ENCODE measurements around the gene GNAZ. TPM values are rescaled to one million over a fixed set of nuclear protein-coding genes. Genes with fewer than 3 reads are reported as not detected.

Gene GNAZ
- total and polyA plus RNA-seq, 8 donors: 4.3 to 18.8 (median 9.4) TPM

DNA sequence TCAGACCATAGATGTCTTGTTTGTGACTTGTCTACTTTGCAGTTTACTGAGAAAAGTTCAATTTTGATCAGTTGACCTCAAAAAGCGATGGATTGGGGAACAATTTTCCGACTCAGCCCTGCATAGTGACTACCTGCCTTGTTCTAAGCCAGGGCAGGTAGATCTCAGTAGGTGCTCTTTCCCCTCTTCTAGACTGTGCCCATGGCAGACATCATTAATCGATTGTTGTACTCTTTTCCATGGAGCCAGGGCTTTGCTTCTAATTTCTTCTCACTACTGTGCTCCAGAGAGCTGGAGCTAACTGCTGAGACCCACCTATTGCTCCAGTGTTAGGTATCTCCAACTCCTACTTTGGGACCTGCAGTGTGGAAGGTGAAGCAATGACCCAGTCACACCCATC is 84.8 kb downstream of the GNAZ start:
- no peak overlapping the region for H3K4me3 ChIP-seq
- peaks cover 0 to 11% (median 5%) of the 10 kb centered on the region in 4 donors for H3K4me1 ChIP-seq
- H3K9me3 ChIP-seq: no peaks in the 10 kb centered on the region
- H3K27ac ChIP-seq: no peak overlapping the region
- H3K36me3 ChIP-seq: peaks cover 3 to 68% (median 21%) of the 10 kb centered on the region in 4 donors
- no peak for DNase-seq
- intact Hi-C loops (cut with DNase I; ENCODE audit: low total_unique reads): no loop called here
- H3K27me3 ChIP-seq: no peaks in the 10 kb centered on the region
- WGBS, 5 donors: 96 to 100% (median 98%) methylated on average over 3 of the region's 3 CpGs
- no peak for TF ChIP-seq EP300 (IDR thresholded peaks at IDR 0.05)
- TF ChIP-seq POLR2A (IDR thresholded peaks at IDR 0.05): no peak
- TF ChIP-seq POLR2AphosphoS5 (IDR thresholded peaks at IDR 0.05): no peak
- TF ChIP-seq, protein P1, sequence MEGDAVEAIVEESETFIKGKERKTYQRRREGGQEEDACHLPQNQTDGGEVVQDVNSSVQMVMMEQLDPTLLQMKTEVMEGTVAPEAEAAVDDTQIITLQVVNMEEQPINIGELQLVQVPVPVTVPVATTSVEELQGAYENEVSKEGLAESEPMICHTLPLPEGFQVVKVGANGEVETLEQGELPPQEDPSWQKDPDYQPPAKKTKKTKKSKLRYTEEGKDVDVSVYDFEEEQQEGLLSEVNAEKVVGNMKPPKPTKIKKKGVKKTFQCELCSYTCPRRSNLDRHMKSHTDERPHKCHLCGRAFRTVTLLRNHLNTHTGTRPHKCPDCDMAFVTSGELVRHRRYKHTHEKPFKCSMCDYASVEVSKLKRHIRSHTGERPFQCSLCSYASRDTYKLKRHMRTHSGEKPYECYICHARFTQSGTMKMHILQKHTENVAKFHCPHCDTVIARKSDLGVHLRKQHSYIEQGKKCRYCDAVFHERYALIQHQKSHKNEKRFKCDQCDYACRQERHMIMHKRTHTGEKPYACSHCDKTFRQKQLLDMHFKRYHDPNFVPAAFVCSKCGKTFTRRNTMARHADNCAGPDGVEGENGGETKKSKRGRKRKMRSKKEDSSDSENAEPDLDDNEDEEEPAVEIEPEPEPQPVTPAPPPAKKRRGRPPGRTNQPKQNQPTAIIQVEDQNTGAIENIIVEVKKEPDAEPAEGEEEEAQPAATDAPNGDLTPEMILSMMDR (IDR thresholded peaks at IDR 0.05): no peak

DNA sequence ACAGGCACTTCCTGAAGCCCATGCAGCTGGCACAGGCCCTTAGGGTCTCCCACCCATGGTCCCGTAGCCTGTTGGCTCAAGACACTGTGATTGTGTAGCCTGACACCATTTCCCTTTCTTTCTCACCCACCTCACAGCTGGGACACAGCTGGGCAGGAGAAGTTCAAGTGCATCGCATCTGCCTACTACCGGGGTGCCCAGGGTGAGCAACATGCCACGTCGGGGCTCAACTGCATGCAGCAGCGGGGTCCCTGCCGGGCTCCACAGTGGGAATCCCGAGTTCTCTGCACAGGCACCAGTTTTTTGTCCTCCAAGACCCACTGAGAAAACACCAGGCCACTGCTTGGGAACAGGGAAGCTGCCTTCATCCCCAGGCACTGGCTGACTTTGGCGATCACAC is 85.5 kb downstream of the GNAZ start:
- TF ChIP-seq POLR2AphosphoS5 (IDR thresholded peaks at IDR 0.05): no peak
- TF ChIP-seq, protein P1 (IDR thresholded peaks at IDR 0.05): no peak
- no peak for TF ChIP-seq POLR2A (IDR thresholded peaks at IDR 0.05)
- TF ChIP-seq EP300 (IDR thresholded peaks at IDR 0.05): no peak
- no peak overlapping the region for H3K4me3 ChIP-seq
- DNase-seq: no peak
- H3K27me3 ChIP-seq: no peaks in the 10 kb centered on the region
- H3K27ac ChIP-seq: no peak overlapping the region
- intact Hi-C loops (cut with DNase I; ENCODE audit: low total_unique reads): no loop called here
- H3K9me3 ChIP-seq: no peaks in the 10 kb centered on the region
- H3K36me3 ChIP-seq: peaks cover 3 to 64% (median 20%) of the 10 kb centered on the region in 4 donors
- peaks cover 0 to 11% (median 5%) of the 10 kb centered on the region in 4 donors for H3K4me1 ChIP-seq
- 86 to 95% (median 95%) methylated on average over 9 of the region's 9 CpGs for WGBS, 5 donors

DNA sequence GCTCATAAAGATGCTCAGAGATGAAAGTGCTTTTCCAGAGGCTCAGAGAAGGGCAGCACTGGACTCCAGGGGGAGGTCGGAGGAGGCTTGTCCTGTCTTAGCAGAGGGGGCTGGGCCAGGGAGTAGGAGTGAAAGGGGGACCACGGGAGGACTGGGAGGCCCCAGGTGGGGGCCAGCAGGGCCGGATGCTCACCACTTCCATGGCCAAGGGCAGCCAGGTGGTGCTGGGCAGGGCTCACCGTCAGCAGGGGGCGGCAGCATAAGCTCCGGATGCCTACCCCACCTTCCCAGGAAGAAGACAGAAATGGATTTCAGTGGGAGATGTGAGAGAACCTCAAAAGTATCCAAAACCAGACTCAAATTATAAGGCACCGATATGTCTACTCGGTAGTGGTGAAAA is 86.0 kb downstream of the GNAZ start:
- Histone ChIP-seq H3K4me3 (no peak overlapping the region), H3K27ac (no peak overlapping the region), H3K36me3 (peaks cover 3 to 64% (median 19%) of the 10 kb centered on the region in 4 donors), H3K27me3 (no peaks in the 10 kb centered on the region), H3K4me1 (peaks cover 0 to 11% (median 5%) of the 10 kb centered on the region in 4 donors), H3K9me3 (no peaks in the 10 kb centered on the region)
- no peak for DNase-seq
- intact Hi-C loops (cut with DNase I; ENCODE audit: low total_unique reads): no loop called here
- WGBS, 5 donors: 57 to 65% (median 61%) methylated on average over 8 of the region's 8 CpGs
- TF ChIP-seq EP300 (IDR thresholded peaks at IDR 0.05) (no peak), POLR2AphosphoS5 (IDR thresholded peaks at IDR 0.05) (no peak), POLR2A (IDR thresholded peaks at IDR 0.05) (no peak)
- TF ChIP-seq, protein P1 (IDR thresholded peaks at IDR 0.05): no peak

DNA sequence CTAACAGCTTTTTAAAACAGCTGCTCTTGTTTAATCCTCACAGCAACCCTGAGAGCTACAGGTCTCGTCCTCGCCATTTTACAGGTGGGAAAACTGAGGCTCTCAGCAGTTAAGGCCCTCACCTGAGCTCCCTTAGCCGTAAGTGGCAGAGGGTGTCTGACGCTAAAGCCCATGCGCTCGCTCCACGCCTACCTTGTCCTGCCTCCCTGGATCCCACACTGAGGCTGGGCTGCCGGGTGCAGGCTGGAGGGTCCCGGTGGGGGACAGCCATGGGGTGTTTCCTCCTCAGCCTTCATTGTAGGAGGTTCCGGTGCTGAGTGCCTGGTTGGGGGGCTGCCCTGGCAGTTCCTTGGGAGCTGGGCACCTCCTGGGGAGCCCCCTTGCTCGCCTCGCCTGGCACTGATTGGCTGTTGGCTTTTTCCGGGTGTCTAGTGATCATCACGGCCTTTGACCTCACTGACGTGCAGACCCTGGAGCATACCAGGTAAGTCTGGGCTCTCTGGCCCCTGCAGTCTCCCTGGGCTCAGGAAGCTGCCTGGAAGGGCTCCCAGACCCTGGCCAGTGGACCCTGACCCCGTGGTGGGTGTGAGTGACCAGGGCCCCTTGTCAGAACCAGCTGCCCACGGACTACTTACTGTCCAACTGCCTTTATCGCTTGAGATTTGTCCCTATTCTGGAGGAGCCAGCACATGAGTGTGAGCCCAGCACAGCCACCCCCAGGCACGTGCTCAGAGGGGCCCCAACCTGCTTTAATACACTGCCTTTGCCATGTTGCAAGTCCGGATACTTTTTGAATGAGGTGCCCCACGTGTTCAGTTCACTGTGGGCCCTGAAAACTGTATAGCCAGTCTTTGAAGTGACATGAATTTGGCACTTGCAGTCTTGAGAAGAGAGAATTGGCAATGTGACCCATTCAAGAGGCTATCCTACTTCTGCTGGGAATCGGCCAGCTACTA is 87.5 kb downstream of the GNAZ start:
- intact Hi-C loops (cut with DNase I; ENCODE audit: low total_unique reads): no loop called here
- H3K4me3 ChIP-seq: no peak overlapping the region
- H3K27me3 ChIP-seq: no peaks in the 10 kb centered on the region
- DNase-seq: no peak
- H3K9me3 ChIP-seq: no peaks in the 10 kb centered on the region
- H3K36me3 ChIP-seq: peaks cover 3 to 62% (median 13%) of the 10 kb centered on the region in 4 donors
- H3K27ac ChIP-seq: no peak overlapping the region
- H3K4me1 ChIP-seq: peaks cover 0 to 11% (median 5%) of the 10 kb centered on the region in 4 donors
- TF ChIP-seq, protein P1 (IDR thresholded peaks at IDR 0.05): no peak
- TF ChIP-seq POLR2AphosphoS5 (IDR thresholded peaks at IDR 0.05) (no peak), POLR2A (IDR thresholded peaks at IDR 0.05) (no peak)
- 79 to 86% (median 82%) methylated on average over 18 to 22 of the region's 22 CpGs for WGBS, 5 donors

Data from stomach (tissue), 9 donors.